Natural killer cell (primary cell): Measurements from ENCODE around the gene NDRG3. TPM values are rescaled to one million over a fixed set of nuclear protein-coding genes. Genes with fewer than 3 reads are reported as not detected.

ENCODE experiments used
- ATAC-seq, 3 donors: fragments of 150-1000 bp in 2 of 3; fragments of 200-7000 bp in 1 of 3; cut with Tn5 transposase; 1 replicate in 1 of 3; 2 replicates in 2 of 3; pipeline ENCODE4 v1.10.0; 2021; ENCODE audit warnings: mild to moderate bottlenecking in 2 of 3, moderate library complexity in 2 of 3
- DNase-seq, 2 donors: peaks; one replicate each; pipeline versions ENCODE4 v3.0.0 to v3.0.0-alpha.2; 2013 to 2021; ENCODE audit warnings: mixed read lengths in 1 of 2
- H3K27ac ChIP-seq: one replicate; pipeline ENCODE4 v1.5.1; 2013; ENCODE audit warnings: mild to moderate bottlenecking, low read length
- H3K27me3 ChIP-seq: one replicate; pipeline ENCODE4 v1.6.1; 2013; ENCODE audit warnings: low read length; ENCODE audit not compliant: control insufficient read depth, insufficient read depth
- H3K36me3 ChIP-seq: one replicate; pipeline ENCODE4 v1.6.1; 2013; ENCODE audit warnings: low read length; ENCODE audit not compliant: control insufficient read depth, insufficient read depth
- H3K4me1 ChIP-seq: one replicate; pipeline ENCODE4 v1.6.1; 2013; ENCODE audit warnings: low read length; ENCODE audit not compliant: control insufficient read depth, insufficient read depth
- H3K4me3 ChIP-seq: one replicate; pipeline ENCODE4 v1.5.1; 2013; ENCODE audit warnings: low read length
- H3K9me3 ChIP-seq: one replicate; pipeline ENCODE4 v1.6.1; 2013; ENCODE audit warnings: low read length; ENCODE audit not compliant: control insufficient read depth, insufficient read depth
- H3K27ac Mint-ChIP-seq, 2 donors: one replicate each; pipeline ENCODE4 v1.8.0; 2022; ENCODE audit warnings: mild to moderate bottlenecking in 2 of 2, mixed read lengths in 2 of 2, moderate library complexity in 1 of 2
- H3K27me3 Mint-ChIP-seq, 2 donors: one replicate each; pipeline ENCODE4 v1.8.0; 2022; ENCODE audit warnings: low read depth in 2 of 2, mixed read lengths in 2 of 2
- H3K36me3 Mint-ChIP-seq: one replicate; pipeline ENCODE4 v1.8.0; 2022; ENCODE audit warnings: mixed read lengths
- H3K4me1 Mint-ChIP-seq, 2 donors: one replicate each; pipeline ENCODE4 v1.8.0; 2022; ENCODE audit warnings: mixed read lengths in 2 of 2
- H3K4me3 Mint-ChIP-seq: one replicate; pipeline ENCODE4 v1.8.0; 2022; ENCODE audit warnings: mild to moderate bottlenecking, moderate library complexity, mixed read lengths
- H3K9me3 Mint-ChIP-seq, 2 donors: one replicate each; pipeline ENCODE4 v1.8.0; 2022; ENCODE audit warnings: mixed read lengths in 2 of 2
- WGBS: methylation state at CpG from one replicate; pipeline ENCODE4 v1.1.7; 2013; ENCODE audit warnings: missing lambda C conversion rate; ENCODE audit not compliant: insufficient coverage; 5-methylcytosine and 5-hydroxymethylcytosine counted together
- intact Hi-C: fragments of 100-400 bp; cut with micrococcal nuclease; formaldehyde crosslinking; loops from one replicate; pipeline ENCODE4 v1.14.2; 2022
- total RNA-seq, 4 donors: library from RNA; stranded (reverse); fragments of 120-200 nt in 1 of 4; gene quantifications; one replicate each; pipeline versions ENCODE4 v1.2.3 to v1.2.4, GENCODE V29; 2013 to 2022
- TF ChIP-seq, protein P1 (sequence below): fragments of 200-600 bp; IDR thresholded peaks from one replicate; pipeline ENCODE4 v1.8.0; 2022; ENCODE audit warnings: antibody characterized with exemption

NDRG3 gene
- total RNA-seq, 3 donors from 2014 or later (not counting 1 experiment from before 2014, with no cell fraction given) = 27.1 to 30.3 (median 28.3) TPM

- H3K27ac Mint-ChIP-seq = peak overlapping the region; percentile 58 to 94
- 84% methylated on average over 2 of the region's 2 CpGs for WGBS
- Histone ChIP-seq H3K4me3 (no peak overlapping the region), H3K27me3 (no peaks in the 10 kb centered on the region), H3K27ac (no peak overlapping the region), H3K36me3 (no peaks in the 10 kb centered on the region), H3K9me3 (no peaks in the 10 kb centered on the region), H3K4me1 (peaks cover 13% of the 10 kb centered on the region)
- ATAC-seq (no peak), DNase-seq (no peak)
- H3K4me3 Mint-ChIP-seq = peak overlapping the region; percentile 94
- H3K4me1 Mint-ChIP-seq = peaks cover 17 to 27% of the 10 kb centered on the region in 2 donors
- no peaks in the 10 kb centered on the region for H3K27me3 Mint-ChIP-seq
- H3K9me3 Mint-ChIP-seq = no peaks in the 10 kb centered on the region
- intact Hi-C loops = no loop called here
- TF ChIP-seq, protein P1, sequence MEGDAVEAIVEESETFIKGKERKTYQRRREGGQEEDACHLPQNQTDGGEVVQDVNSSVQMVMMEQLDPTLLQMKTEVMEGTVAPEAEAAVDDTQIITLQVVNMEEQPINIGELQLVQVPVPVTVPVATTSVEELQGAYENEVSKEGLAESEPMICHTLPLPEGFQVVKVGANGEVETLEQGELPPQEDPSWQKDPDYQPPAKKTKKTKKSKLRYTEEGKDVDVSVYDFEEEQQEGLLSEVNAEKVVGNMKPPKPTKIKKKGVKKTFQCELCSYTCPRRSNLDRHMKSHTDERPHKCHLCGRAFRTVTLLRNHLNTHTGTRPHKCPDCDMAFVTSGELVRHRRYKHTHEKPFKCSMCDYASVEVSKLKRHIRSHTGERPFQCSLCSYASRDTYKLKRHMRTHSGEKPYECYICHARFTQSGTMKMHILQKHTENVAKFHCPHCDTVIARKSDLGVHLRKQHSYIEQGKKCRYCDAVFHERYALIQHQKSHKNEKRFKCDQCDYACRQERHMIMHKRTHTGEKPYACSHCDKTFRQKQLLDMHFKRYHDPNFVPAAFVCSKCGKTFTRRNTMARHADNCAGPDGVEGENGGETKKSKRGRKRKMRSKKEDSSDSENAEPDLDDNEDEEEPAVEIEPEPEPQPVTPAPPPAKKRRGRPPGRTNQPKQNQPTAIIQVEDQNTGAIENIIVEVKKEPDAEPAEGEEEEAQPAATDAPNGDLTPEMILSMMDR = no peak
- no peaks in the 10 kb centered on the region for H3K36me3 Mint-ChIP-seq
Observed at GRCh38 chr20:36775196-36775595, 29.3 kb upstream of the NDRG3 start.

DNA sequence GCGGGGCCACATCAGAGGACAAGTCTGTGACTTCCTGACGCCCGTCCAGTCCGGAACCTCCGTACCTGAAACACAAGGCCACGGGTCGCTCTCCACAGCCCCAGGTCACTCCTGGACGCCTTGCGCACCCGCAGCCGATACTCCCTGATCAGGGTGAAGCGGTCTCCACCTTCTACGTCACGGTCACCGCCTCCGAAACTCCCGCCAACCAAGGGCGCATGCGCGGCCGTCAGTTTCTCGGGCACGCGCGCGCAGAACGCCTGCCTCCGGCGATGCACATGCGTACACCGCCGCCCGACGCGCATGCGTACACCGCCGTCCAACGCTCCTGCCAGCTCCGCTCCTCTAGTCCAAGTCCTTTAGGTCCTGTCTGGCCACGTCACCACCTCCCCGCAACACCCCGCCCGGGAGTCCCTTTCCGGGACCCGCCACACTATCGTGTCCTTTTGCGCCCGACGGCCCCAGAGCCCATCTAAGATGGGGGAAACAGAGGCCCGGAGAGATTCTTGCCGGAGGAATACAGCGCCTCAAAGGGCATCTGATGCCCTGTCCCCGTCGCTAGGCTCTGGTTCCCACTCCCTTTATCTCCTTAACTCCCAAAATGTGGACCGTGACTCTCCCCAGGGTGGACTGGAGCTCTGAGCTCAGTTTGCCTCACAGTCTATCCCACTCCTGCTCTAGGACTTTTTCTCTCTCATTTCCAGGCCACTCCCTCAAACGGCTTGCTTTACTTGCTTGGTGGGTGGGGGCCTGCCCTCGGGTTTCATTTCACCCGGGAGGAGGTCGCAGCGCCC lies 27.9 kb upstream of the NDRG3 start, which contains the start of gene DSN1:
Gene DSN1, minus strand, starts transcription at position 167 of the 794 bp plus-strand sequence. CDS start 2,305 bp downstream, outside the sequence.
- peak within 1 kb of the TSS; percentile 93 to 94 for H3K27ac Mint-ChIP-seq
- no peaks in the 10 kb centered on the region for H3K9me3 Mint-ChIP-seq
- H3K27me3 Mint-ChIP-seq = no peaks in the 10 kb centered on the region
- peak within 1 kb of the TSS; percentile 96 for H3K27ac ChIP-seq
- no peaks in the 10 kb centered on the region for H3K27me3 ChIP-seq
- peak; percentile 80 to 89 (median 85) for ATAC-seq
- intact Hi-C loops = loop anchor here (1.0 kb wide), 1 partner anchor 27 kb away; the partner anchor contains the start of gene NDRG3
- peak; percentile 99 for DNase-seq
- under 1% methylated on average over 61 of the region's 61 CpGs for WGBS
- TF ChIP-seq, protein P1 = no peak
- H3K36me3 Mint-ChIP-seq = no peaks in the 10 kb centered on the region
- H3K4me1 ChIP-seq = peaks cover 13% of the 10 kb centered on the region
- peak within 1 kb of the TSS; percentile 86 for H3K4me3 ChIP-seq
- no peaks in the 10 kb centered on the region for H3K9me3 ChIP-seq
- peaks cover 17 to 27% of the 10 kb centered on the region in 2 donors for H3K4me1 Mint-ChIP-seq
- peak within 1 kb of the TSS; percentile 94 for H3K4me3 Mint-ChIP-seq
- H3K36me3 ChIP-seq = no peaks in the 10 kb centered on the region

DNA sequence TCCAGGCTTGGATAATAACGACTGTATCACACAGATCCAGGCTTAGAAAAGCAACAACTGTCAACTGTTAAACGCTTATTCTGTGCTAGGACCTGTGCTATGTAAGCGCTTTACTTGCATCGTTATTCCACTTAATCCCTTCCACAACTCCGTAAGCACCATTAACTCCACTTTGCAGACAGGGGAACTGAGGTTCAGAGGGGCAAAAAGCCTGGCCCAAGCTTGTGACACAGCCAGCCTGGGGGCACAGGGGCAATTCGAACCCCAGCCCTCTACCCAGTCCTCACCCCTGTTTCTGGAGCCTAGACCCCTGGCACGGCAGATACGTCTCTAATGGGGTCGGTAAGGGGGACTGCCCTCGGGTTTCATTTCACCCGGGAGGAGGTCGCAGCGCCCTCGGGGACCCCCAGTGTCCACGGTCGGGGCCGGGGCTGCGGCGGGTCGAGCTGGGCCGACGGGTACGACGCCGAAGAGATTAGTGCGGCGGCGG lies 27.3 kb upstream of the NDRG3 start:
- ATAC-seq (no peak), DNase-seq (no peak)
- Histone ChIP-seq H3K9me3 (no peaks in the 10 kb centered on the region), H3K27ac (peak overlapping the region; percentile 96), H3K36me3 (no peaks in the 10 kb centered on the region), H3K4me3 (peak overlapping the region; percentile 86), H3K27me3 (no peaks in the 10 kb centered on the region), H3K4me1 (peaks cover 13% of the 10 kb centered on the region)
- WGBS = 4% methylated on average over 28 of the region's 28 CpGs
- Mint-ChIP-seq H3K27ac (peak overlapping the region; percentile 93 to 94), H3K9me3 (no peaks in the 10 kb centered on the region), H3K27me3 (no peaks in the 10 kb centered on the region), H3K36me3 (no peaks in the 10 kb centered on the region), H3K4me3 (peak overlapping the region; percentile 94), H3K4me1 (peaks cover 17 to 27% of the 10 kb centered on the region in 2 donors)
- intact Hi-C loops = loop anchor here (1.0 kb wide), 1 partner anchor 27 kb away; the partner anchor contains the start of gene NDRG3
- TF ChIP-seq, protein P1 = no peak
